Neural cell (in vitro differentiated cells): ENCODE data around the gene ULBP1.

Experiments
- CTCF ChIP-seq: fragments of 450-650 bp; IDR thresholded peaks from 2 replicates; pipeline ENCODE4 v1.5.1; 2014; ENCODE audit warnings: antibody characterized with exemption, mild to moderate bottlenecking, moderate library complexity; ENCODE audit not compliant: poor library complexity, severe bottlenecking
- POLR2AphosphoS5 ChIP-seq: IDR thresholded peaks from 2 replicates; pipeline ENCODE4 v1.6.1; 2012

DNA sequence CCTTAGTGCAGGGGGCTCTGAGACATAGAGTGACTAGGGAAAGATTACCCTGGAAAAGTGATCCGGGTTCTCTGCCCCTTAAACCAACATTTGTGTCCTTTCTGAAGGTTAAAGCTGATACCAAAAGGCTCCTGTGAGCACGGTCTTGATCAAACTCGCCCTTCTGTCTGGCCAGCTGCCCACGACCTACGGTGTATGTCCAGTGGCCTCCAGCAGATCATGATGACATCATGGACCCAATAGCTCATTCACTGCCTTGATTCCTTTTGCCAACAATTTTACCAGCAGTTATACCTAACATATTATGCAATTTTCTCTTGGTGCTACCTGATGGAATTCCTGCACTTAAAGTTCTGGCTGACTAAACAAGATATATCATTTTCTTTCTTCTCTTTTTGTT is 15.1 kb upstream of the ULBP1 start:
- TF ChIP-seq CTCF = no peak
- no peak for TF ChIP-seq POLR2AphosphoS5
